LoVo (cell line): Measurements from ENCODE around the gene NDUFS2.
"Not testable (repeated sequence)": the region's sequence is repeated elsewhere in the genome, so short reads cannot be mapped to it uniquely, and the experiment has no call there.

Experiments
- DNase-seq: peaks from one replicate; pipeline ENCODE4 v3.0.0-alpha.2; 2016; ENCODE audit warnings: low spot score

The NDUFS2 gene

DNA sequence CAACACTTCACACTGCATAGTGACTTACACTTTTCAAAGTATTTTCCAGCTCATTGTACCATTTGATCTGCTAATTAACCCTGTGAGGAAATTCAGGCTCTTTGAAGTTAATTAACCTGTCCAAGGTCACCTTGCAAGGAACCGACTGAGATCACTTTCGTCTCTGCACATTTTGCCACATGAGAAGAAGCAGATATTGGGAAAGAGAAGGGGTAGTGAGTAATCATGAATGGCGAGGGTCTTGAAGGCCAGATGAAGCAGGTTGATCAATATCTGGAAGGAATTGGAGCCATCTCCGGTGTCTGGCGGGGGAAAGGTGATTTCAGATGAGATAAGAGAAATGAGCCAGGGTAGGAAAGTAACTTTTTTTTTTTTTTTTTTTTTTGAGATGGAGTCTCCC is 17.8 kb downstream of the NDUFS2 start:
- no peak for DNase-seq

DNA sequence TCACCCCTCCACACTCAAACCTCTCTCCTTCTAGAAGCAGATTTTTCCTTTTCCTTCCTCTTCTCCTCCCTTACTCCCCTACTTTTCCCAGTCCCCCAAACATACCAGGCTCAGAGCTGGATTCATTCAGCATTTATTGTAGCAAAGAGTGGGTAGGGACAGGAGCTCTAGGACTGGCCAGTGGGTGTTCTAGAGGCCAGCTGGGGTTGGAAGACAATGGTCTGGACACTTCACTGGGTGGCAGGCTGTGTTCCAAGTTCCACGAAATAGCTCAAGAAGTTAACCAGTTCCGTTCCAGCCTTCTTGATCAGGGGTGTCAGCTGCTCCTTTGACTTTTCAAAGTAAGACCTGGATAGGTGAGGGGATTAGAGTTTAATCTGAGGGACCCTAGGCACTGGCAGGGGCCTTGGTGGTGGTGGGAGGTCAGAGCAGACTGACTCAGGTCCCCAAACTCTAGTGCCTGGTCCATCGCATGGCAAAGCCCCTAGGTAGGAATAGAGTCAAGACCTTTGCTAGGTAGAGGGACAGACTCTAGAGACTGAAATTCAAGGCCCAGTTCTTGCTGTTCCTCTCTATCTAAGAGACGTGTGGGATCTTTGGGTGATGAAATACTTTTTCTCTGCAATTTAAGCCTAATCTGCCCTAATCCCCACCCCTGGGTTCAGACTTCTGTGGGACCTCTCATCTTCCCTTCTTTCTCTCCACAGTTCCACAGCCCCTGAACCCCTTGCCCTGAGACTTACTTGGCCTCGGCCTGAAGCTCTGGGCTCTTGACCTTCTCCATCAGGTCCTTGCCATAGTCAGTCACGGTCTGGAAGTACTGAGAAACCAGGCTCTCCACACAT is 20.2 kb downstream of the NDUFS2 start:
- no peak for DNase-seq

DNA sequence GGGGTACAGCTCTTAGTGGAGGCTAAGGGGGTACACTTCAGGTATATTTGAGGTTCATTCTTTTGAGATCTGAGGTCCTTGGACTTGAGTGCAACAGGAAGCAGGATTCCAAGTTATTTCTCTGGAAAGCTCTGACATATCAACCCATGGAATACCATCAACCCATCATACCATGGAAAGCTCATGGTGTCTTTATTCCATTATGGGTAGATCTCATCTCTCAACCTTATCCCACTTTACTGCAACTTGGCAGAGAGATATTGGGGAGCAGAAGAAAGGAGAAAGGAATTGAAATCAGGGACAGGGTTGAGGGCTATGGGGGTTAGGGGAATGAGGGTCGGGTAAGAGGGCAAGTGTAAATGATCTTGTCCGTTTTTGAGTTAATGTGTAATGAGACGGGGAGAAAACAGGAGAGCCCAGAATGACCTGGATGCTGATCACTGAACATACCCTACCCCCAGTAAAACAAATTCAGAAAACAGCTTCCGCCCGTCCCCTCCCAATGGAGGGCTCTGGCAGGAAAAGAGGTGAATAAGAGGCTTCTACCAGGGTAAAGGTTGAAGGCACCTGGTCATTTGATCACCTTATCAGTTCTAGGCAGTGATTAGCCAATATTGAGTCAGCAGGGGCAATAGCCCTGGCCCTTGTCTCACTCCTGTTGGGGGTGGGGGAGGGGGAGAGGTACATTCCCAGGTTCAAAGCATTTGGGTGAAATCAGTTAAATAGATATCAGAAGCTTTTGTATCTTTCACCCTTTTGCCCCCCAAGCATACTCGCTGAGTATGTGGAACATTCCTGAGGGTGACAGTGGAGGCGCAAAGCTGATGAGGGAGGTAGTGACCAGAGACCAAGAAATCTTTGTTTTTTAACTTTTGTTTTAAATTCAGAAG is 21.9 kb downstream of the NDUFS2 start:
- DNase-seq: no peak

DNA sequence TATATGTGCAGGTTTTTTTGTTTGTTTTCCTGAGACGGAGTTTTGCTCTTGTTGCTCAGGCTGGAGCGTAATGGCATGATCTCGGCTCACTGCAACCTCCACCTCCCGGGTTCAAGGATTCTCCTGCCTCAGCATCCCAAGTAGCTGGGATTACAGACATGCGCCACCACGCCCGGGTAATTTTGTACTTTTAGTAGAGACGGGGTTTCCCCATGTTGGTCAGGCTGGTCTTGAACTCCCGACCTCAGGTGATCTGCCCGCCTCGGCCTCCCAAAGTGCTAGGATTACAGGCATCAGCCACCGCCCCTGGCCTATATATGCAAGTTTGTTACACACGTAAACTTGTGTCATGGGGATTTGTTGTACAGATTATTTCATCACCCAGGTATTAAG is 22.5 kb downstream of the NDUFS2 start:
- not testable (repeated sequence) for DNase-seq

DNA sequence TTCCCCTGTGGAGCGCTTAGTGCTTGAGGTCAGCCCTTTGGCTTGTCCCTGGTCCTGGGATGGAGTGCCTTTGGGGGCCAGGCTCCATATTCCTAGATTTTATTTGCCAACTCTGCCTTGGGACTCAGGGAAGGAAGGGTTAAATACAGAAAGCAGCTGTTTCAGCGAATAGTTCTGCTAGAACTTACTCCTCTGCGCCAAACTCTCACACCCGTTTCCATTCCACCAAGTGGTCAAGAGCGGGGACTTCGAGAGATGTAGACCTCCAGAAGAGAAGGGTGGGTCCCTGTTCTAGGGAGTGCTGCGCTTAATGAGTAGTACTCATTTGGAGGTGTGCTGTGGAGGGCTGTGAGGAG is 23.0 kb downstream of the NDUFS2 start:
- no peak for DNase-seq

DNA sequence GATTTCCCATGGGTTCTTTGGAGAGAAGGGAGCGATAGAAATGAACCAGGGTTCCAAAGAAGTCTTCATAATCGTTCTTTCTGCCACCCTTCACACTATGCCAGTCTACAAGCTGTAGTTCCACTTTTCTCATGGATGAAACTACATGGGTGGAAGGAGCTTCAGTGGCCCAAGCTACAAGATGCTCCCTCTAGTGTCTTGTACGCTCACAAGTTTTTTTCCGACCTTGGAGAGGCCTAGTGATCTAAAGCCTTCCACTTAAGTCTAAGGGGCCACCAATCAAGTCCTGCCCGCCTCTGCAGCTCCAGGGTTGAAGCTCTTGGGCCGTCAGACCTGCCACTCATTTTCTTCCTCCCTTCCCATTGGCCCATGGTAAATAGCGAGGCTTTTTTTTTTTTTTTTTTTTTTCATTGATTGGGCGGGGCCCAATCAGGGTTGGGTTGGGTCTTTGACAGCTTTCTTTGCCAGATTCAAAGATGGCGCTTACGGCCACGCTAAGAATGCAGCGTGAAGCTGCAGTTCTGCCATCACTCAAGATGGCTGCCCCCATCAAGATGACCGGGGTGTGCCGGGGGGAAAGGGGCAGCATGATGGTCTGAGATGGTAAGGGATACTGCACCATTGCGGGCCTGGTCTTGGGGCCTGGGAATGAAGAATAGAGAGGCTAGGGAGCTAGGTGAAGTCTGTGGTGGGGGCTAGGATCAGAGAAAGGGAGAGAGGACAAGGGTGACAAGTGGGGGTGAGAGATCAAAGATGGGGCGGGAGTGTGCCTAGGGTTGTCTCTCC is 23.6 kb downstream of the NDUFS2 start, which contains the start of gene TOMM40L:
Gene TOMM40L (plus strand): TSS at position 527 of the 786 bp plus-strand sequence. CDS start 430 bp downstream, outside the sequence.
- DNase-seq: peak; percentile 95

DNA sequence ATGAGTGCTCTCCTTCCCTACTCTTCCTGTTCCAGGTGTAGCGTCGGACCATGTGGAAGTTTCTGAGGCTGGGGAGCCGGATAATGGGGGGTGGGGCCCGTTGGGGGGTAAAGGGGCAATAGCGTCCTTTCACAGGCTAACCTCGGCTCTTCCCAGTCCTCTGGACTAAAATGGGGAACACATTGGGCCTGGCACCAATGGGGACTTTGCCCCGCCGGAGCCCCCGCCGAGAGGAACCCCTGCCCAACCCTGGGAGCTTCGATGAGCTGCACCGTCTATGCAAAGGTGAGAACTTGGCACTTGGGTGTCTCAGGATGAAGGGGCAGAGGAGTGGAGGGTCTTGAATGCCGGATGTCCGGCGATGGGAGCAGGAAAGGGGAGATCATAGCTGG is 24.1 kb downstream of the NDUFS2 start:
- no peak for DNase-seq

DNA sequence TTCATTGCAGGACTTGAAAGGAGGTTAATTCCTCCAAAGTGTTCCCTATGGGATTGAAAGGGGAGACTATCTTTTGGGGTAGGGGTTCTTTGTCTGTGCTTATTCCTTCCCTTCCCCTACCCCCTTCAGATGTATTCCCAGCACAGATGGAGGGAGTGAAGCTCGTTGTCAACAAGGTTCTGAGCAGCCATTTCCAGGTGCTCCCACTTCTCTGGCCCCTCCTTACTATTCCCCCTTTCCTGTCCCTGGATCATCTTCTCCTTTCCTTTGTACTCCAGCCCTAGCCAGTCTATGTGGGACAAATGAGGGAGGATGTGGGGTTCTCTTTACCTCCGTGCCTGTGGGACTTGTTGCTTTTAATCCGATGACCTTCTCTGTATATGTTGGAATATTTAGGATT is 24.6 kb downstream of the NDUFS2 start:
- DNase-seq: no peak

DNA sequence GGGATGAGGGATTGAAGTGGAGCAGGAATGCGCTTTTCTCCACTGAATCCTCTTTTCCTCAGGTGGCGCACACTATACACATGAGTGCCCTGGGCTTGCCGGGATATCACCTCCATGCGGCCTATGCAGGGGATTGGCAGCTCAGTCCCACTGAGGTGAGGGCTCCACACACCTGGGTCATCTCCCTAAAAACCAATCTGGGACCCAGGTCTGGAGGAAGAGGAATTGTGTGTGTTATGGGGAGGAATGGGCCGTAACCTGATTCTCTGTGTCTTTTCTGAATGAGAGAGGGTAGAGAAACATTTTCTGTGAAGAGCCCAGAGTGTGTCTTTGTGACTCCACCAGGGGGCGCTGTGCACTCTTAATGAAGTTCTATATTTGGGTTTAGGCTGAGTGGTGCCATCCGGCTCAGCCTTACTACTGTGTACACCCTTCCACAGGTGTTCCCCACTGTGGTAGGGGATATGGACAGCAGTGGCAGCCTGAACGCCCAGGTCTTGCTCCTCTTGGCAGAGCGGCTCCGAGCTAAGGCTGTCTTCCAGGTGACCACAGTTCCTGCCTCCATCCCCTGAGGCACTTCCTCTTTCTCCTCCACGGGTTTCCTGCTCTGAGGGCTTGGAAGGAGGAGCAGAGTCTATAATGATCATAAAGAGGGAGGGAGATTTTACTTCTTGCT is 25.2 kb downstream of the NDUFS2 start:
- DNase-seq: peak; percentile 74

DNA sequence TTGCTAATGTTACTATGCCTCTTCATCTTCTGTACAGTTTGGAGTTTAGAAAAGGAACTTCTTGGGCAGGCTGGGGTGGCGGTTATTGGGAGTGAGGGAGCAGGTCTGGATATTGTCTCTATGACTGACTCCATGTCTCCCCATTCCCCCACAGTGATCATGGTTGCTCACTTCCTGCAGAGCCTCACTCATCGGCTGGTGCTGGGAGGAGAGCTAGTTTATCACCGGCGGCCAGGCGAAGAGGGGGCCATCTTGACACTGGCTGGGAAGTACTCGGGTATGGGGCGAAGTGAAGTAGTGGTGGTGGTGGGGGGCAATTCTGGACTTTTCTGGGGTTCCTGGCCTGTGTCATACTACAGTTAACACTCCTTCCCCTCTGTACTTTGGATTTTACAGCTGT is 25.9 kb downstream of the NDUFS2 start:
- DNase-seq: no peak

DNA sequence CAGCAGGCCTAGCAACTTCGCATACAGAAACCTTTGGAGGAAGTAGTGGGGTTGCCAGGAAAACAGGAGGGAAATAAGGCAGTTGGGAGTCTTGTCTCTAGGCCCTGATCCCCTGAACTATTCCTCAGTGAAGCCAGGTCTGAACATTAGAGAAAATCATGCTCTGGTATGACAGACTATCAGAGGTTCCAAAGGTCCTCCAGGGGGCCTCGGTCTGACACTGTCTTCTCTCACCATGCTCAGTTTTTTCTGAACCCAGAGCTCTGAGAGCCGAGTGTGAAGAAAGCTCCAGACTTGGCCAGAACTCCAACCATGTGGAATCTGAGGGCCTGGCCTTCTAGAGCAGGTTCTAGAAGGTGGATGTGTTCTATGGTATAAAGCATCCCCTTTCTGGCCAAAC is 27.7 kb downstream of the NDUFS2 start:
- no peak for DNase-seq

DNA sequence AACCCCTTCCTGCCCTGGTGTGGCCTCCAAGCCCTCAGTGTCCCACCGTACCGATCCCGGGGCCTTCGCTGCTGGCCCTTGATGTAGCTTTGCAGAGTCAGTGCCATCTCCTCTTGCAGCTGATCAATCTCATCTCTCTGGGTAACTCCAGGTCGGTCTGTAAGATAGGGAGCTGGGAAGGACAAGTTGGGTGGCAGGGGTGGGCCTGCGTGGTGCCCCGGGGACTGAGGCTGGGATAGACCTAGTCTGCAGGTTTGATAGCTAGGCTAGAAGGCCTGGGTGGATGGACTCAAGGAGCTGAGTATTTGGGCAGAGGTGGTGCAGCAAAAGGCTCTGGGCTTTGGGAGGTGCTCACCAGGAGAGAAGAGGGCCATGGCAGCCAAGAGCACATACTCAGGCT is 28.6 kb downstream of the NDUFS2 start:
- DNase-seq: no peak

DNA sequence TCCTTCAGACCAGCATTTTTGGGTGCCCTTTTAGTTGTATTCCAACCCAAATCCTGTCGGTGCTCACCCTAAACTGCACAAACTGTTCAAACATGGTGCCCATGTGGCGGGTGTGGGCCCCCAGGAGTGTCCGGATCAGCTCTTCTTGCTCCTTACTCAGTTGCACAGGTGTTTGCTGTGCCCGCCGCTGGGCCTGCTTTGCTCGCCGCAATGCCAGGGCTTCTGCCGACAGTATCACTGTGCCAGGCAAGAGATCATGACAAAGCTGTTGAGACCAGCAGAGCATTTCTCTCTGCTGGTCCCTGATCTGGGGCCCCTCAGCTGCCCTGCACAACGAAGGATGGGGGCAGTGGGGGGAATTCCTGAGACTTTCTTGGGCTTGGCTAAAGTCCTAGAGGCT is 30.9 kb downstream of the NDUFS2 start:
- no peak for DNase-seq

DNA sequence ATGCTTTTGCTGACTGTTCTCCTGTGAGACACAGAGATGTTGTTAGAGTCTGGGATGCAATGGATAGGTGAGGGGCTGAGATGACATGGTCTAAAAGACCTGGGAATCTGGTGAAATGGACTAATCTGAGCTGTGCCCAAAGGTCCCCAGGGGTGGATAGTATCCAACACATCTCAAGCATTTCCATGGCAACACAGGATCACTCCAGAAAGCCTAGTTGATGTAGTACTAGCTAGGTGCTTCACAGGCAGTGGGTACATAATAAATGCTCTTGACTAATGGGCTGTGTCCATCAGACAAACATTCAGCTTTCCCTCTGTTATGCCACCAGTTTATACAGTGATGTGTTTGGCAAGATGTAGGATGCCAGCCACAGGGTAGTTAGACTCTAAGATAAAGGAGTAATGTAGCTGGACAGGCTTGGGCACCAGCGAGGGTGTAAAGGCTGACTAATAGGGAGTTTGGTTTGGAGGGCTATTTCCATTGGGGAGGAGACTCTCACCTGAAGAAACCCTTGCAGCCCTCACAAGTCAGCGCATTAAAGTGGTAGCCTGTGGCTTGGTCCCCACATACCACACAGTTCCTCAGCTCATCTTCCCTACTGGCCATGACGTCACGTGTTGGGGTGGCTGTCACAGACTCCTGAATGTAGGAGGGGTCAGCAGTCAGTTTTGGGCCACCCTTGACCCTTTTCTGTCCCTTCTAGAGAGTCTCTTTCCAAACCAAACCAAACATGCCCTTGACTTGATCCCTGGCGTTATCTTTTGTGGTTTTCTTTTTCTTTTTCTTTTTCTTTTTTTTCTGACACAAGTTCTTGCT is 34.0 kb downstream of the NDUFS2 start:
- DNase-seq: no peak

DNA sequence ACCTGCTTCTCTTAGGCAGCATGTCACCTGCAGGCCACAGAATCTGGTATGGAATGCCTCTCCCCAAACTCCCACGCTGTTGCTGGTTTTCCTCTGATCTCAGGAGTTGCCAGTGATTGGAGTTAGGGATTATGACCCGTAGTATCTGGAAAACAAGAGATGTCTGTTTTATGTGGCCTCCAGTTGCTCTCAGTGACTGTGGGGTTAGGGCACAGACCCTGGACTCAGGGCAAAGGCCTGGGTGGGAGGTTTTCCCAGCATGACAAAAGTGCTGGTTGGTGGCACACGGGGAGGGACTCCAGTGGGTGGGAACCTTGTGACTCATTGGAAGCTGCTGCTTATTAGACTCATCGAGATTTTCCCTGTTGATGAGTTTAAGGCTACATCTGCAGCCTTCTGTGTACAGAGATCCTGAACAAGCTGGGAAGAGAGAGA is 35.9 kb downstream of the NDUFS2 start, which contains the start of gene NR1I3:
Gene NR1I3 (minus strand): TSS at position 165 of the 435 bp plus-strand sequence. CDS start 1,638 bp downstream, outside the sequence.
- no peak for DNase-seq

DNA sequence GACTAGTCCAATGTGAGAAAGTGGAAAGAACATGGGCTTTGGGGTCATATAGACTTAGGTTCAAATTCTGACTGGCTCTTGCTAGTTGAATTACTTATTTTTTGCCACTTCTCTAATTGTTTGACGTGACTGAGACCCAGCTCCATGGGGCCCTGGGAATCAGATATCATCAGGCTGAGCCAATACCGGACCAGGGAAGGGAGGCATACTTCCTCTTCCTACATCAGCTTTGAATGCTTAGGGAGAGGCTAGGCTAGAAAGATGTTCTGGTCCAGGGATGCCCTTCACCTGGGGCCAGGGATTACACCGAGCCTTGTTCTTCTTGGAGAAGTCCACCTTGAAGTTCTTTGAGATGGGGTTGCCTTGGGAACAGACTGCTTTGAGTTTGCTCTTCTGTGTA is 39.5 kb downstream of the NDUFS2 start:
- no peak for DNase-seq

DNA sequence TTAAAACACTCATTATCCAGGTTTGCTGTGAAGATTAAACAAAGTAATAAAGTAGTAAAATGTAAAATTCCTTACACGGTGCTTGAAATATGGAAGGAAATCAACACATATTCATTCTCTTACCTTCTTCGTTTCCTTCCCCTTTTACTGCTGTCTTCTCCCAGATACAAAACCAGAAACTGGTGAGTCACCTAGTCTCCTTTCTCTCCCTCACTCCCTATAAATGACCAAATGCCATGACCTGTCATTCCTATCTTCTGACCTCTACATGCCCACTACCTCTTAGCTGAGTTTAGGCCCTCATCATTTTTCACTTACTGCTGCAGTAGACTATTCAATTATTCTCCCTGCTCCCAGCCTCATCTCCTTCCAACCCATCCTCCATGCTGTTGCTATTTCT is 40.1 kb downstream of the NDUFS2 start:
- no peak for DNase-seq

DNA sequence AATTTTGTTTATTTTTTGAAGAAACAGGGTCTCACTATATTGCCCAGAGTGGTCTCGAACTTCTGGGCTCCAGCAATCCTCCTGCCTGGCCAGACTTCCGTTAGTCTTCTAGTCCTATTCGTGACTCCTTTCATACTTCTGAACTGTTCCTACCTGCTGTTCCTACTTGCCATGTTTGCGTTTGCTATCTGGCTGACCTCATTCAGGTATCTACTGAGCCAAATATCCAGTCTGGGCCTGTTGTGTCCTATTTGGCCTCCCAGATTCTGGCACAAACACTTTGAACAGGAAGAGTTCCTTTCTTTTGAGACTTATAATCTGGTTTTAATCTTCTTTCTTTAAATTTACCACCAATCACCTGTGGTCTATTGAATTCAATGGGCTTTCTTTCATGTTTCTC is 42.7 kb downstream of the NDUFS2 start:
- no peak for DNase-seq

DNA sequence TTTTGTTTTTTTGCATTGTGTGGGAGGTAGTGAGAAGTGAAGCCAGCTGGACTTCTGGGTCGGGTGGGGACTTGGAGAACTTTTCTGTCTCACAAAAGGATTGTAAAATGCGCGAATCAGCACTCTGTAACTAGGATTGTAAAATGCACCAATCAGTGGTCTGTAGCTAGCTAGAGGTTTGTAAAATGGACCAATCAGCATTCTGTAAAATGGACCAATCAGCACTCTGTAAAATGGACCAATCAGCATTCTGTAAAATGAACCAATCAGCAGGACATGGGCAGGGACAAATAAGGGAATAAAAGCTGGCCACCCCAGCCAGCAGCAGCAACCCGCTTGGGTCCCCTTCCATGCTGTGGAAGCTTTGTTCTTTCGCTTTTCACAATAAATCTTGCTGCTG is 47.9 kb downstream of the NDUFS2 start:
- DNase-seq: not testable (repeated sequence)

DNA sequence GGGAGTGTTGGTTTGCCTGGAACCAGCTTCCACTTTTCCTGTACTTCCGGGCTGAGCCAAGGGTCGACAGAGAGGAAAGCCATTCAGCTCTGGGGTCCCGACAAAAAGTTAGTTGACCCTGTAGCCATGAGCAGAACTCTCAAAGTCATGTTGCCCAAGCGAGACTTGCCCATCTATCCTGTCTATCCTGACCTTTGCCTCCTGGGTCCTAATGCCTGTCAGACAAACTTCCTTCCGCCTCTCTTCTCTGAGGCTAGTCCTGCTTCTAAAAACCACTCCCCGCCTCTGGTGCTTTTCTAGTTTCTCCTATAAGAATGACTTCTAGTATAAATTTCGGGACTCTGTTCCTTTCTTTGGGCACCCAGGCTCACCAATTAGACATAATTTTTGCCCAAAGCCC is 48.7 kb downstream of the NDUFS2 start:
- no peak for DNase-seq

DNA sequence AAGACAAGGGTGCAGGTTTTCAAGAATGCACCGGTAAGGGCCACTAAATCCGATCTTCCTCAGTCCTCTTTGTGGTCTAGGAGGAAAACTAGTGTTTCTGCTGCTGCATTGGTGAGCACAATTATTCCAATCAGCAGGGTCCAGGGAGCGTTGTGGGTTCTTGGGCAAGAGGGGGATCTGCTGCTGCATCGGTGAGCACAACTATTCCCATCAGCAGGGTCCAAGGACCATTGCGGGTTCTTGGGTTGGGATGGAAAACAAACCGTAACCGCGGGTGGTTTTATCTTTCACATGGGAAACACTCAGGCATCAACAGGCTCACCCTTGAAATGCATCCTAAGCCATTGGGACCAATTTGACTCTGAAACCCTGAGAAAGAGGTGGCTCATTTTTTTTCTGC is 49.4 kb downstream of the NDUFS2 start:
- DNase-seq: no peak
